ENCODE measurements around the gene RABAC1.

DNA sequence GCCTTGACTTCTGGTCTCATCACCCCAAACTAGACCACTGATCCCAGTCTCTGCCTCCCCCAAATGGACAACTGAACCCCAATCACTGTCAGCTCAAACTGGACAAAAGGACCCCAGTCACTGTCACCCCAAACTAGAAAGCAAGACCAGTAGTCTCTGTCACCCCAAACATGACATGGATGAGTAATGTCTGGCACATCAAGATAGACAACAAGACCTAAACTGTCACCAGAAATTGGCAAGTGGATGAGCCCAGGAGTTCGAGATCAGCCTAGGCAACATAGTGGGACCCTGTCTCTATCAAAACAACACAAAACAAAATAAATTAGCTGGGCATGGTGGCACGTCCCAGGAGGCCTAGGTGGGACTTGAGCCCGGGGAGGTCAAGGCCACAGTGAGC lies 12.0 kb downstream of the RABAC1 start:
- TF ChIP-seq ZNF274 (IDR thresholded peaks at IDR 0.05; ENCODE audit: low read depth, low read length): no peak
- TF ChIP-seq YY1 (IDR thresholded peaks at IDR 0.05; ENCODE audit: insufficient read depth, insufficient read length): no peak
- no peak for TF ChIP-seq SUZ12 (IDR thresholded peaks at IDR 0.05; ENCODE audit: extremely low read depth, insufficient read depth, insufficient read length)

Measured in NT2/D1 (cell line).